ENCODE measurements around the gene HES4.

The HES4 gene

GRCh38 chr1:965526-966134 is 34.3 kb downstream of the HES4 start:
- no peak for DNase-seq

- DNase-seq = no peak
Observed at GRCh38 chr1:964691-965525, 35.0 kb downstream of the HES4 start.

GRCh38 chr1:963746-964525 is 36.0 kb downstream of the HES4 start:
- no peak for DNase-seq

DNA sequence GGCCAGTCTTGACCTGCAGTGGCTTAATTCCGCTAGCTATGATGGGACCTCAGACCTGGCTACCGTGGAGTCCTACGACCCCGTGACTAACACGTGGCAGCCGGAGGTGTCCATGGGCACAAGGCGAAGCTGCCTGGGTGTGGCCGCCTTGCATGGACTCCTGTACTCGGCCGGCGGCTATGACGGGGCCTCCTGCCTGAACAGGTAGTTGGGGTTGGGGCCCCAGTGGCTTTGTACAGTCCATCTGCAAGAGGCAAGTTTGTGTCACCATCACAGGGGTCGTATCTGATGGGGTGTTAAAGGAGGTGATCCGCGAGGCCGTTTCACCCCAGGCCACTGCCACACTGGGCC is 36.6 kb downstream of the HES4 start:
- no peak for DNase-seq

- DNase-seq = no peak
Observed at GRCh38 chr1:962381-963300, 37.3 kb downstream of the HES4 start.

DNA sequence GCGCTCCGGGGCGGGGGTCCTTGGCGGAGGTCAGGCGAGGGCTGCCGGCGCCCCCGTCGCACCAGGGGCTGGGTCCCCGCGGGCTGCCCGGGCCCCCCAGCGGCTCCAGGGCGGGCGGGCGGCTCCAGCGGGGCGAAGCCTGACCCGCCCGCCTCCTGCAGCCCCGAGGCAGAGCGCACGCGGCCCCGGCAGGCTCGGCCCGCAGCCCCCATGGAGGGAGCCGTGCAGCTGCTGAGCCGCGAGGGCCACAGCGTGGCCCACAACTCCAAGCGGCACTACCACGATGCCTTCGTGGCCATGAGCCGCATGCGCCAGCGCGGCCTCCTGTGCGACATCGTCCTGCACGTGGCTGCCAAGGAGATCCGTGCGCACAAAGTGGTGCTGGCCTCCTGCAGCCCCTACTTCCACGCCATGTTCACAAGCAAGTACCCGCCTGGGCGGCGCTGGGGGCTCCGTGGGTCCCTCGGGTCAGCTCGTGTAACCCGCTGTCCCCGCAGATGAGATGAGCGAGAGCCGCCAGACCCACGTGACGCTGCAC is 38.7 kb downstream of the HES4 start:
- DNase-seq = no peak

GRCh38 chr1:960363-961131 is 39.4 kb downstream of the HES4 start, which contains the start of gene KLHL17:
TSS of gene KLHL17 (plus strand) at chr1:960584. CDS start at chr1:960694, 110 bp downstream.
- peak in 7 of 14 donors; percentile 8 to 65 (median 43) for DNase-seq

GRCh38 chr1:959731-960362 is 40.0 kb downstream of the HES4 start:
- no peak for DNase-seq

GRCh38 chr1:958823-959730 is 40.8 kb downstream of the HES4 start, which contains the start of gene NOC2L:
TSS of gene NOC2L (minus strand) at chr1:959256. CDS start at chr1:959240, 16 bp downstream.
- DNase-seq = peak; percentile 49 to 94 (median 88)

- no peak for DNase-seq
Observed at GRCh38 chr1:956636-957035, 43.3 kb downstream of the HES4 start.

GRCh38 chr1:955474-955873 is 44.4 kb downstream of the HES4 start:
- no peak for DNase-seq

GRCh38 chr1:954927-955326 is 45.0 kb downstream of the HES4 start:
- no peak for DNase-seq

- no peak for DNase-seq
Observed at GRCh38 chr1:953524-954320, 46.2 kb downstream of the HES4 start.

DNA sequence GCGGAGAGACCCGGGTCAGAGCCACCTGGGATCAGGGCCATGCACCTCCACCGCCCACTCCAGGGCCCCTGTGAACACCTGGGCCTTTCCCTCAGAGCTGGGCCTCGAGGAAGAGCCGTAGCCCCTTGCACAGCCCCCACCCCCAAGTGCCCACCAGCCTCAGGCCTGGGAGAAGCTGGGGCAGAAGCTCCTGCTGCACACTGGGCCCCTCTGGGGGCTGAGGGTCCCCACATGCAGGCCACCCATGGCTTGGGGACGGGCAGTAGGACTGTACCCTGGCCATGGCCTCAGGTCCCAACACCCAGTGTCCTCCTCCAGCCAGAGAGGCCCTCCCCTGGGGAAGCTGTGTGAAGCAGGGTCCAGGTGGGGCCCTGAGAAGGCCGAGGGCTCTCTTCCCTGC is 47.3 kb downstream of the HES4 start:
- DNase-seq = no peak

- no peak for DNase-seq
Observed at GRCh38 chr1:952201-952600, 47.7 kb downstream of the HES4 start.

DNA sequence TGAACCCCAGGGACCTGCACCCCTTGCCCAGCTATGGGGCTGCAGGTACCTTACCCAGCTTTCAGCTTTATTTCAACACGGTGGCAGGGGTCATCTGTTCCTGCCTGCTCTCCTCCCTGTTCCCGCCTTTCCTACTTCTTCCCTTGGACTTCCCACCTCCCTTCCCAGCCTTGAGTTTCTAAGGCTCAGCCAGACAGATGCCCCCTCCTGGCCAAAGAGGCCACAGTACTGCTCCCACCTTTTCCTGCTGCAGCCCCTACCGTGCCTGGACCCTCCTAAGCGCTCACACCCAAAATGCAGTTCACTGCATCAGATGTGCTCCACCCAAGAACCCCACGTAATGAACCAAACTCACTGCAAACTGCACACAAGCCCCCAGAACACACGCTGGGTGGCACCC is 48.5 kb downstream of the HES4 start:
- no peak for DNase-seq

DNA sequence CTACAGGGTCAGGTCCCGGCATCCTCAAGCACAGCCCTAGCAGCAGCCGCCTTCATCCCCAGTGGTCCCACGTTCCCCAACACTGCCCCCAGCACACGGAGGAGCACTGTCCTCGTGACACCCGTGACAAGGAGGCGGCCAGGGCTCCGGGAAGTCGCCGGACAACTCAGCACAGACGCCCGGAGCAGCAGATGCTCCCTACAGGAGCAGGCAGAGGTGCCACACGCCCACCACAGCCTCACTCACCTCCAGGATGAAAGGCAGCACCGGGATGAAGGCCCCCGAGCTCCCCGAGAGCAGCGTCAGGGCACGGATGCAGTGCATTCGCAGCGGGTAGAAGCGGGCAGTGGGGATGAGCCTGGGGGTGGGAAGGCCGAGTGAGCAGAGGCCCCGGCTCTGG is 49.0 kb downstream of the HES4 start:
- DNase-seq = no peak

GRCh38 chr1:950268-950667 is 49.6 kb downstream of the HES4 start:
- no peak for DNase-seq

All from C1 segment of cervical spinal cord (tissue), 14 donors.